ENCODE results near the gene NDUFB7. TPM values are rescaled to one million over a fixed set of nuclear protein-coding genes. Genes with fewer than 3 reads are reported as not detected.
A peak's percentile ranks its signal among the peaks of the same experiment; 100 is the strongest.

Gene NDUFB7
- total and polyA plus RNA-seq, 2 of the 8 experiments (the other 6 are each of a cell fraction or from before 2014, with no cell fraction given) = 151 to 740 TPM

DNA sequence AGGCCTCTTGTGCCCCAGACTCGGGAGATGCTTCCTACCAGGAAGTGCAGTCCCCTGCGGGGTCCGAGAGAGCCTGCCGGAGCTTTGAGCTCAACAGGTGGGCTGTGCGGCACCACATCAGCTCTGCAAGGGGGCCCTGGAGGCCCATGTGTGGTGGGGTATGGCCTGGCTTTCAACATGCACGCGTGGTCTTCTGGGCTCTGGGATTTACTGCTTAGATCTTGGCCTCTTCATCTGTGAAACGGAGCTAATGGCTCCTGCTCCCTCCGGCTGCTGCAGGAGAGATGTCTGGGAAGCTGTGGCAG is 18.0 kb downstream of the NDUFB7 start:
- H3K36me3 ChIP-seq (ENCODE audit: control insufficient read depth in 2 of 4, insufficient read depth in 4 of 4, low read length in 3 of 4) = no peaks in the 10 kb centered on the region
- ChIA-PET POLR2A (ENCODE audit: partially characterized antibody) (interaction anchor here (0.6 to 1.7 kb wide), 4 partner anchors 18 to 163 kb away, joined by 3 to 4 read pairs (median 4); no protein-coding TSS in a partner anchor), CTCF (ENCODE audit: partially characterized antibody) (interaction anchor here (0.5 to 6.3 kb wide), 15 partner anchors 8 to 143 kb away, joined by 3 to 47 read pairs (median 3); partner anchors contain the start of gene NDUFB7)
- H2BK5ac ChIP-seq (ENCODE audit: low read depth, low read length) = no peak overlapping the region; the same call in 1 of the 2 replicates
- no peak overlapping the region for H2BK20ac ChIP-seq (ENCODE audit: low read length)
- DNase-seq (ENCODE audit: low read depth in 1 of 2, low spot score in 2 of 2) = no peak
- H3K4me3 ChIP-seq (ENCODE audit: extremely low read depth in 1 of 4, insufficient read depth in 2 of 4, low read depth in 3 of 4, low read length in 4 of 4) = no peak overlapping the region
- H3K14ac ChIP-seq (ENCODE audit: insufficient read length) = no peak overlapping the region
- no peak overlapping the region for H3K56ac ChIP-seq (replicated peaks; ENCODE audit: insufficient read length, low read depth, low read length)
- peak overlapping the region in 1 of 4 experiments; percentile 32; a peak in 1 of 7 replicates for H3K9ac ChIP-seq (replicated peaks in 1 of 4; ENCODE audit: extremely low read depth in 1 of 4, low read depth in 3 of 4, low read length in 3 of 4)
- H4K8ac ChIP-seq (ENCODE audit: extremely low read depth, insufficient read depth, low read length) = peak overlapping the region; percentile 46; the same call in 1 of the 2 replicates
- no peak overlapping the region for H3K4ac ChIP-seq (replicated peaks; ENCODE audit: insufficient read length, low read depth, low read length)
- no peak overlapping the region for H4K5ac ChIP-seq (ENCODE audit: insufficient read length, low read depth, low read length)
- WGBS, 2 experiments (ENCODE audit: extremely low coverage in 1 of 2, insufficient coverage in 1 of 2, insufficient read length in 1 of 2, insufficient replicate concordance in 2 of 2, low coverage in 1 of 2, low lambda C conversion rate in 2 of 2, missing lambda C conversion rate in 1 of 2) = 97% methylated on average over 9 of the region's 9 CpGs; no CpG with 5 or more reads in 1 of the 2 experiments
- H3K79me1 ChIP-seq (ENCODE audit: low read depth, low read length) = peaks cover 12% of the 10 kb centered on the region
- 0 out of 2 replicates have a peak overlapping the region, but pooled peaks have one; percentile 52 for H3K27ac ChIP-seq (ENCODE audit: low read depth, low read length)
- H2AFZ ChIP-seq (ENCODE audit: low read length) = no peak overlapping the region
- no peak overlapping the region for H2AK5ac ChIP-seq (ENCODE audit: low read depth, low read length)
- no peaks in the 10 kb centered on the region for H3K9me3 ChIP-seq (ENCODE audit: insufficient read depth in 2 of 2, low read depth in 1 of 2, low read length in 1 of 2)
- no peak overlapping the region for H2BK12ac ChIP-seq (ENCODE audit: low read depth, low read length)
- H3K79me2 ChIP-seq (ENCODE audit: control insufficient read depth in 1 of 2, insufficient read depth in 2 of 2, low read length in 2 of 2) = peaks cover 0 to 19% of the 10 kb centered on the region in 2 experiments; a peak in 1 of 4 replicates
- no peak overlapping the region for H2BK15ac ChIP-seq (ENCODE audit: low read length)
- H3K23me2 ChIP-seq (ENCODE audit: low read depth, low read length) = no peaks in the 10 kb centered on the region
- H4K20me1 ChIP-seq (replicated peaks in 1 of 2; ENCODE audit: control insufficient read depth in 1 of 2, insufficient read depth in 2 of 2, low read length in 2 of 2) = peaks cover 7 to 16% of the 10 kb centered on the region in 2 experiments
- H2BK120ac ChIP-seq (replicated peaks; ENCODE audit: low read depth, low read length) = no peak overlapping the region
- no peak overlapping the region for H4K91ac ChIP-seq (replicated peaks; ENCODE audit: insufficient read length, low read length)
- no peak overlapping the region for H3K23ac ChIP-seq (ENCODE audit: insufficient read length)
- no peak for FAIRE-seq
- no peak overlapping the region for H3K4me2 ChIP-seq (ENCODE audit: insufficient read depth in 1 of 2, low read depth in 2 of 2, low read length in 2 of 2)
- no peaks in the 10 kb centered on the region for H3K27me3 ChIP-seq (replicated peaks in 1 of 4; ENCODE audit: control insufficient read depth in 3 of 4, extremely low read depth in 1 of 4, insufficient read depth in 3 of 4, low read length in 3 of 4)
- peaks cover 0 to 12% (median 8%) of the 10 kb centered on the region in 4 experiments; a peak in 6 of 7 replicates for H3K4me1 ChIP-seq (replicated peaks in 1 of 4; ENCODE audit: control insufficient read depth in 3 of 4, insufficient read depth in 4 of 4, low read length in 3 of 4)
- H3K18ac ChIP-seq (ENCODE audit: extremely low read depth, low read length) = no peak overlapping the region
- no peak for TF ChIP-seq CBX8 (IDR thresholded peaks at IDR 0.05; ENCODE audit: borderline replicate concordance, low read depth, low read length)
- TF ChIP-seq TAF7 (optimal IDR thresholded peaks at IDR 0.05; ENCODE audit: borderline replicate concordance, low read depth, low read length) = no peak
- no peak for TF ChIP-seq CBX5 (IDR thresholded peaks at IDR 0.05; ENCODE audit: low read depth, low read length)
- no peak for TF ChIP-seq GABPA (IDR thresholded peaks at IDR 0.05; ENCODE audit: borderline replicate concordance, insufficient read depth, low read length)
- no peak for TF ChIP-seq KDM4A (IDR thresholded peaks at IDR 0.05; ENCODE audit: low read depth, low read length, severe bottlenecking)
- TF ChIP-seq BACH1 (IDR thresholded peaks at IDR 0.05; ENCODE audit: low read length) = no peak
- TF ChIP-seq, protein P1, sequence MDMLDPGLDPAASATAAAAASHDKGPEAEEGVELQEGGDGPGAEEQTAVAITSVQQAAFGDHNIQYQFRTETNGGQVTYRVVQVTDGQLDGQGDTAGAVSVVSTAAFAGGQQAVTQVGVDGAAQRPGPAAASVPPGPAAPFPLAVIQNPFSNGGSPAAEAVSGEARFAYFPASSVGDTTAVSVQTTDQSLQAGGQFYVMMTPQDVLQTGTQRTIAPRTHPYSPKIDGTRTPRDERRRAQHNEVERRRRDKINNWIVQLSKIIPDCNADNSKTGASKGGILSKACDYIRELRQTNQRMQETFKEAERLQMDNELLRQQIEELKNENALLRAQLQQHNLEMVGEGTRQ (IDR thresholded peaks at IDR 0.05; ENCODE audit: low read length) = no peak
- no peak for TF ChIP-seq BRCA1 (IDR thresholded peaks at IDR 0.05; ENCODE audit: low read depth, low read length)
- no peak for TF ChIP-seq SP1 (IDR thresholded peaks at IDR 0.05; ENCODE audit: low read depth, low read length)
- TF ChIP-seq POLR2A (IDR thresholded peaks at IDR 0.05; ENCODE audit: control extremely low read depth in 1 of 2, low read depth in 2 of 2, low read length in 2 of 2) = no peak
- TF ChIP-seq FOSL1 (IDR thresholded peaks at IDR 0.05; ENCODE audit: insufficient read depth, low read depth, low read length) = no peak
- TF ChIP-seq SP4 (IDR thresholded peaks at IDR 0.05; ENCODE audit: low read length) = no peak
- TF ChIP-seq NRF1 (IDR thresholded peaks at IDR 0.05; ENCODE audit: low read depth, low read length) = no peak
- no peak for TF ChIP-seq HDAC6 (IDR thresholded peaks at IDR 0.05; ENCODE audit: low read depth, low read length)

Measured in H1 (cell line).